Epithelial cell of proximal tubule (primary cell): Measurements from ENCODE around the gene TRIM7. TPM values are rescaled to one million over a fixed set of nuclear protein-coding genes. Genes with fewer than 3 reads are reported as not detected.
"Not testable (repeated sequence)": the region's sequence is repeated elsewhere in the genome, so short reads cannot be mapped to it uniquely, and the experiment has no call there.

Experiments
- DNase-seq: peaks from one replicate; pipeline ENCODE4 v3.0.0-alpha.2; 2011; ENCODE audit warnings: low read depth
- H3K4me3 ChIP-seq: 2 replicates; pipeline ENCODE4 v1.5.1; 2011; ENCODE audit warnings: low read depth, mild to moderate bottlenecking, low read length
- total RNA-seq: library from RNA; depleted of rRNA; stranded (reverse); fragments of >200 nt; gene quantifications from 2 replicates; pipeline ENCODE4 v1.2.3, GENCODE V29; 2015
- TF ChIP-seq, protein P1 (sequence below): conservative IDR thresholded peaks from 2 replicates; pipeline ENCODE4 v1.5.1; 2012; ENCODE audit warnings: low read depth, mild to moderate bottlenecking, low read length

TRIM7 gene
- total RNA-seq, 1 donor from 2014 or later, result 14.6 TPM

DNA sequence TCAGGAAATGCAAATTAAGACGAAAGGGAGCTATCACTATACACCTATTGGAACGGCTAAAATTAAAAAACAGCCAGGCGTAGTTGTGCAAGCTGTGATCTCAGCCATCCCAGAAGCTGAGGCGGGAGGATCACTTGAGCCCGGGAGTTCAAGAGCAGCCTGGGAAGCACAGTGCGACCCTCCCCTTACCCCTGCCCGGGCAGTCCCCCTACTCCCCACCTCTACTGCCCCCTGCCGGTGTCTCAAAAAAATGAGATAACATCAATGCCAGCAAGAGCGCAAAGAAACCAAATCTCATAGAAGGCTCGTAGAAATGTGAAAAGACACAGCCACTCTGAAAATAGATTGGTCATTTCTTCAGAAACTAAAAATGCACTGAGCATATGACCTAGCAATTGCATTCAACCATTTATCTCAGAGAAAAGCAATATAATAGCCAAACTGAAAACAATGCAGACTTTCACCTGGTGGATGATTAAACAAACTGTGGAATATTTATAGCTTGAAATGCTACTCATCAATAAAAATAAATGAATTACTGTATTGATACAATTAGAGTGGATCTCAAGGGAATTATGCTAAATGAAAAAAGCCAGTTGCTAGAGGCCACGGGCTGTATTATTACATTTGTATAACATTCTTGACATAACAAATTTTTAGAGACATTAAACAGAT, 37.0 kb downstream of the TRIM7 start:
- no peak overlapping the region for H3K4me3 ChIP-seq
- DNase-seq, result no peak
- TF ChIP-seq, protein P1, sequence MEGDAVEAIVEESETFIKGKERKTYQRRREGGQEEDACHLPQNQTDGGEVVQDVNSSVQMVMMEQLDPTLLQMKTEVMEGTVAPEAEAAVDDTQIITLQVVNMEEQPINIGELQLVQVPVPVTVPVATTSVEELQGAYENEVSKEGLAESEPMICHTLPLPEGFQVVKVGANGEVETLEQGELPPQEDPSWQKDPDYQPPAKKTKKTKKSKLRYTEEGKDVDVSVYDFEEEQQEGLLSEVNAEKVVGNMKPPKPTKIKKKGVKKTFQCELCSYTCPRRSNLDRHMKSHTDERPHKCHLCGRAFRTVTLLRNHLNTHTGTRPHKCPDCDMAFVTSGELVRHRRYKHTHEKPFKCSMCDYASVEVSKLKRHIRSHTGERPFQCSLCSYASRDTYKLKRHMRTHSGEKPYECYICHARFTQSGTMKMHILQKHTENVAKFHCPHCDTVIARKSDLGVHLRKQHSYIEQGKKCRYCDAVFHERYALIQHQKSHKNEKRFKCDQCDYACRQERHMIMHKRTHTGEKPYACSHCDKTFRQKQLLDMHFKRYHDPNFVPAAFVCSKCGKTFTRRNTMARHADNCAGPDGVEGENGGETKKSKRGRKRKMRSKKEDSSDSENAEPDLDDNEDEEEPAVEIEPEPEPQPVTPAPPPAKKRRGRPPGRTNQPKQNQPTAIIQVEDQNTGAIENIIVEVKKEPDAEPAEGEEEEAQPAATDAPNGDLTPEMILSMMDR, result peak; percentile 68

DNA sequence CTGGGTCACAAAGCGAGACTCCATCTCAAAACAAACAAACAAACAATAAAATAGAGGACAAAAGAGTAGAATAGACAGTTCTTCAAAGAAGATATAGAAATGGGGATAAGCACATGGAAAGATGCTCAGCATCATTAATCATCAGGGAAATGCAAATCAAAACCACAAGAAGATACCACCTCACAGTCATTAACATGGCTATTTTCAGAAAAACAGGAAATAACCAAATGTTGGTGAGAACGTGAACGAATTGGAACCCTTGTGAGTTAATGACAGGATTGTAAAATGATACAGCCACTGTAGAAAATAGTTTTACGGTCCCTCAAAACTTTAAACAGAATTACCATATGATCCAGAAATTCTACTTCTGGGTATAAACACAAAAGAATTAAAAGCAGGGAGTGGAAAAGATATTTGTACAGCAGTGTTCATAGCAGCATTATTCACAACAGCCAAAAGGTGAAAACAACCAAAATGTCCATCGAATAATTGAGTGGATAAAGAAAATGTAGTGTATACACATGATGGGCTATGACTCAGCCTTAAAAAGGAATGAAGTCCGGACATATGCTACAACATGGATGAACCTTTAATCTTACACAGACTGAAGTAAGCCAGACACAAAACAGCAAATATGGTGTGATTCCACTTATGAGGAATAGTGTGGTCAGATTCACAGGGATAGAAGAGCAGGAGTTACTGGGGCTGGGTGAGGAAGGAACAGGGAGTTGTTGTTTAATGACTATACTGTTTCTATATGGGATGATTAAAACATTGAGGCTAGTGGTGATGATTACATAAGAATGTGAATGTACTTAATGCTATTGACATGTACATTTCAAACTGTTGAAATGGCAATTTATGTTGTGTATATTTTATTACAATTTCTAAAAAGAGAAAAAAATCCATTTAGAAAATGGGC, 37.9 kb downstream of the TRIM7 start:
- no peak overlapping the region for H3K4me3 ChIP-seq
- TF ChIP-seq, protein P1, result no peak
- no peak for DNase-seq

DNA sequence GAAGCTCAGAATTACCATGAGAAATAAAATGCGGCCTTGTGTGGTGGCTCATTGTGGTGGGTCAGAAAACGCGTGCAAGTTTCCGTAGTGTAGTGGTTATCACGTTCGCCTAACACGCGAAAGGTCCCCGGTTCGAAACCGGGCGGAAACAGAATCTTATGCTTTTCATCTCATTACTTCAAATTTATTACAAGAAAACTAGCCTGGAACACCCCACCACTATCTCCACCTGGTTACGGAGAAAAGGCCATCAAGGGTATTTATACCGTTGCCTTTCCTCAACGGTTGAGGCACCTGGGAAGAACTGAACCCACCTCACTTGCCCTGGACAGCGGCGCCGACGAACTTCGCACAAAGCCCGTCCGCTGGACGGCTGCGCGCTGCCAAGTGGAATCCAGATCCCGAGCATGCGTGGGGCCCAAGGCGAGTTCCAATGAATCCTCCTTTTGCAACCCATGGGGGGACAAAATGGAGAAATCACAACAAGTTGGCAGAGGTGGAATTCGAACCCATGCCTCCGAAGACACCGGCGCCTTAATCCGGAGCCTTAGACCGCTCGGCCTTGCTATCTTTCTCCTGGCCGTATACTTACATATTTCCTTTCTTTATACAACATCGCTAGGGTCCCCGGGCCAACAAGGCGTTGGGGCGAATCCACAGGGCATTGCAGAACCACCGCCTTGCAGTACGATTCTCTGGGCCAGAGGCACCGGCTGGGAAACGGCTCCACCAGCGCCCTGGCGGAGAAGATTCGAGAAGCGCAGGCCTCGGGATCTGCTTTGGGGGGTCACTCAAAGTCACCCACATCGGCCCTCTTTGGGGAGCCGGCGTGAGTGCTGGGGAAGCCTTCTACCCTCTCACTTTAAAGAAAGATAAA, 40.7 kb downstream of the TRIM7 start:
- H3K4me3 ChIP-seq, result no peak overlapping the region
- TF ChIP-seq, protein P1, result no peak
- no peak for DNase-seq

DNA sequence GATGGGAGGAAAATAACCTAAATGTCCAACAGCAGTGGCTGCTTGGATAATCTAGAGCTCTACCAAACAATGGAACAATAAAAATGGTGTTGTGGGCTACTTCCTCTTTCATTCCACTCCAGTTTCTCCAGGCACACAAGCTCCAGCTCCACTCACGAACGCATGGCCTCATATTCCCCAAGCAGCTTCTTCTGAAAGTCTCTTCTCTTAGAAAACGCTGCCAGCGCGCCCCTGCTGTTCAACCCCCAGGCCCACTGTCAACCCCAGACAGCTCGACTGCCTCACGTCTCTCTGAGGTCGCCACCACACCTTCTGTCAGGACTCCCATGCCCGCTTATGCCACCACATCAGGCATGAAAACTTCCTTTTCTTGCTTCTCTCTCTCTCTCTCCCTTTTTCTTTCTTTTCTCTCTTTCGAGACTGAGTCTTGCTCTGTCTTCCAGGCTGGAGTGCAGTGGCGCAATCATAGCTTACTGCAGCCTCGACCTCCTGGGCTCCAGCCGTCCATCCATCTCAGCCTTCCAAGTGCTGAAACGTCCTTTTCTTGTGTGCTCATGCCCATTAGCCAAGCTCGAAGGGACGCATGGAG, 41.4 kb downstream of the TRIM7 start:
- DNase-seq, result no peak
- no peak overlapping the region for H3K4me3 ChIP-seq
- TF ChIP-seq, protein P1, result no peak

DNA sequence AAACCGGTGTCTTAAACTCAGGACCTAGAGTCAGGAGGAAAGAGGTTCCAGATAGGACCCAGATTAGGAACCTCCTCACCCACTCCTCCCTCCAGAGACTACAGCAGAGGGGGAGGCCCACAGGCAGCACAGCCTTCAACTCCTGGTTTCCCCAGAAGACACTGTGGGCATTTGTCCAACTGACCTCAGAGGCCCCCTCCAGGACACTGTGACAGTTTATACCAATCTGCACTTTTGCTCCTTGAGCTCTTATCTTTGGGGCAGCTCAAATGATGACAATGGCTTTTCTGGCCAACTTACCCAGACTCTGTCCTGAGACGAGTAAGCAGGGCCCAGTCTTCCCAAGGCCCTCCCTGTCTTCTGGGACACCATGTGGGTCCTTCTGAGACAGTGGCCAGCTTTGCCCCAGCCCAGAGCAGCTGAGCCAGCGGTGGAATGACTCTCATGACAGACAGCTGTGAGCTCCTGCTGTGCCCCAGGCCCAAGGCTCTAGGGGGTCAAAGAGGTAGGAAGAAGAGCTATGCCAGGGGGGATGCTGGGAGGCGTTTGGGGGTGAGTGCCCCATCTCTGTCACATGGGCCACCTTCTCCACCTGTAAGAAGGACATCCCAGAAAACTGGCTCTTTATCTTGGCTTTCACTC, 43.3 kb downstream of the TRIM7 start:
- no peak for DNase-seq
- H3K4me3 ChIP-seq, result peak overlapping the region; percentile 5
- TF ChIP-seq, protein P1, result no peak

DNA sequence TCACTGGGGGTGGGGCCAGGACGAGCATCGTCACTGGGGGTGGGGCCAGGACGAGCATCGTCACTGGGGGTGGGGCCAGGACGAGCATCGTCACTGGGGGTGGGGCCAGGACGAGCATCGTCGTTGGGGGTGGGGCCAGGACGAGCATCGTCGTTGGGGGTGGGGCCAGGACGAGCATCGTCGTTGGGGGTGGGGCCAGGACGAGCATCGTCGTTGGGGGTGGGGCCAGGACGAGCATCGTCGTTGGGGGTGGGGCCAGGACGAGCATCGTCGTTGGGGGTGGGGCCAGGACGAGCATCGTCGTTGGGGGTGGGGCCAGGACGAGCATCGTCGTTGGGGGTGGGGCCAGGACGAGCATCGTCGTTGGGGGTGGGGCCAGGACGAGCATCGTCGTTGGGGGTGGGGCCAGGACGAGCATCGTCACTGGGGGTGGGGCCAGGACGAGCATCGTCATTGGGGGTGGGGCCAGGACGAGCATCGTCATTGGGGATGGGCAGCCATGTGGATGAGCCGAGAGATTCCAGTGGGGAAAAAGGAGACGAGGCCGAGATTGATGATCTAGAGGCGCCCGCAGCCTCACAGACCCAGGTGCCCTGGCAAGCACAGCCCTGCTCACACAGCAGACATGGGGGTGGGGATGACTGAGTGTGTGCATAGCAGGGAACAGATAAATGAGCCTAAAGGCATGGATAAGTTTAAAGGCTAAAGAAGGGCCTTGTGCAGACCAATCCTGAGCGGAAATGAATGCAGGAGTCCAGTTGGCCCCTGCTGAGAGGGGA, 44.1 kb downstream of the TRIM7 start:
- not testable (repeated sequence) for DNase-seq
- peak overlapping the region; percentile 5 for H3K4me3 ChIP-seq
